K562 (cell line): ENCODE measurements around the gene MKS1. TPM values are rescaled to one million over a fixed set of nuclear protein-coding genes. Genes with fewer than 3 reads are reported as not detected.

Experiments used
- ATF1 ChIP-seq, 2 experiments: fragments of 450-650 bp in 1 of 2; IDR thresholded peaks; 2 replicates each; pipeline ENCODE4 v1.6.1; 2016; ENCODE audit warnings: missing compliant biosample characterization in 1 of 2, missing genetic modification characterization in 1 of 2
- CTBP1 ChIP-seq: fragments of 450-650 bp; IDR thresholded peaks from 2 replicates; pipeline ENCODE4 v1.6.1; 2016; ENCODE audit warnings: borderline replicate concordance
- ERF ChIP-seq: fragments of 450-650 bp; formaldehyde crosslinking; IDR thresholded peaks from 2 replicates; pipeline ENCODE4 v1.4.0; 2020; ENCODE audit warnings: mild to moderate bottlenecking, mixed read lengths
- JUN ChIP-seq, 2 experiments: sonication (generic) in 1 of 2; formaldehyde crosslinking in 1 of 2; IDR thresholded peaks; 2 replicates each; pipeline versions ENCODE4 v1.6.1 to v1.8.0; 2012 to 2022; ENCODE audit warnings: borderline replicate concordance in 2 of 2, mild to moderate bottlenecking in 2 of 2, improper control_type of control experiment in 1 of 2, low read depth in 1 of 2, low read length in 1 of 2, missing genetic modification reagents in 1 of 2
- RAD21 ChIP-seq, 2 experiments: fragments of 250-450 bp in 1 of 2; fragments of 450-650 bp in 1 of 2; sonication (Bioruptor Pico) in 1 of 2; formaldehyde crosslinking in 1 of 2; IDR thresholded peaks in 1 of 2; conservative IDR thresholded peaks in 1 of 2; 2 replicates each; pipeline versions ENCODE4 v1.4.0 to v1.8.0; 2020 to 2022; ENCODE audit warnings: mild to moderate bottlenecking in 2 of 2, moderate library complexity in 1 of 2
- SPI1 ChIP-seq: IDR thresholded peaks from 2 replicates; pipeline ENCODE4 v1.6.1; 2011; ENCODE audit warnings: low read depth, low read length, control low read depth, borderline replicate concordance
- SREBF2 ChIP-seq: sonication (generic); formaldehyde crosslinking; IDR thresholded peaks from 2 replicates; pipeline ENCODE4 v1.4.0; 2020; ENCODE audit warnings: mild to moderate bottlenecking, missing genetic modification reagents
- ZBTB7A ChIP-seq: IDR thresholded peaks from 2 replicates; pipeline ENCODE4 v1.6.1; 2011; ENCODE audit warnings: low read depth, mild to moderate bottlenecking, low read length, moderate library complexity, borderline replicate concordance; ENCODE audit not compliant: control insufficient read depth
- ZNF174 ChIP-seq: fragments of 250-450 bp; sonication (Bioruptor Pico); IDR thresholded peaks from 2 replicates; pipeline ENCODE4 v1.4.0; 2020; ENCODE audit warnings: mild to moderate bottlenecking
- ZNF253 ChIP-seq: fragments of 250-450 bp; sonication (Bioruptor Pico); conservative IDR thresholded peaks from 2 replicates; pipeline ENCODE4 v1.6.1; 2021; ENCODE audit warnings: mild to moderate bottlenecking
- ZNF347 ChIP-seq: fragments of 450-650 bp; formaldehyde crosslinking; IDR thresholded peaks from 2 replicates; pipeline ENCODE4 v1.4.0; 2020; ENCODE audit warnings: low read depth, mild to moderate bottlenecking, moderate library complexity
- ZNF551 ChIP-seq: fragments of 250-450 bp; sonication (Bioruptor Pico); IDR thresholded peaks from 2 replicates; pipeline ENCODE4 v1.5.0; 2021; ENCODE audit warnings: mild to moderate bottlenecking, moderate library complexity
- ZNF609 ChIP-seq: sonication (generic); formaldehyde crosslinking; IDR thresholded peaks from 2 replicates; pipeline ENCODE4 v1.8.1; 2023; ENCODE audit warnings: missing genetic modification reagents, mild to moderate bottlenecking, borderline replicate concordance
- ZNF699 ChIP-seq: fragments of 250-450 bp; sonication (Bioruptor Pico); IDR thresholded peaks from 2 replicates; pipeline ENCODE4 v1.8.0; 2021; ENCODE audit warnings: mild to moderate bottlenecking, moderate library complexity; ENCODE audit not compliant: insufficient replicate concordance
- ZNF830 ChIP-seq: fragments of 250-450 bp; sonication (Bioruptor Pico); IDR thresholded peaks from 2 replicates; pipeline ENCODE4 v1.5.0; 2021; ENCODE audit warnings: mild to moderate bottlenecking
- polyA plus RNA-seq, 8 experiments: library from polyadenylated mRNA; depleted of rRNA in 4 of 8; stranded (reverse) in 5 of 8; unstranded in 3 of 8; fragments of >200 nt; fragmentation: Nextera tagmentation in 2 of 8; fragmentation: Illumina TruSeq in 1 of 8; extraction: Ambion mirVana in 2 of 8; extraction: Trizol in 1 of 8; gene quantifications; 2 replicates each; pipeline versions ENCODE4 v1.2.1 to v1.2.3, GENCODE V29; 2011 to 2014; ENCODE audit warnings: inconsistent platforms in 1 of 8, missing spikeins in 1 of 8
- total RNA-seq, 7 experiments: library from RNA; depleted of rRNA in 6 of 7; stranded (reverse); fragments of >200 nt in 6 of 7; fragmentation: Illumina TruSeq in 2 of 7; extraction: Trizol in 2 of 7; gene quantifications; 2 replicates each; pipeline versions ENCODE4 v1.2.1 to v1.2.3, GENCODE V29; 2011 to 2021; ENCODE audit warnings: low replicate concordance in 1 of 7
- TF ChIP-seq, protein P1 (sequence below), 2 experiments: fragments of 150-350 bp in 1 of 2; IDR thresholded peaks; 2 replicates each; pipeline ENCODE4 v1.6.1; 2012 to 2016; ENCODE audit warnings: low read depth in 2 of 2, low read length in 2 of 2, mild to moderate bottlenecking in 1 of 2, moderate library complexity in 1 of 2
- TF ChIP-seq, protein P2 (sequence below): fragments of 450-650 bp; conservative IDR thresholded peaks from 2 replicates; pipeline ENCODE4 v1.6.1; 2016; ENCODE audit warnings: missing genetic modification characterization, low read depth, mild to moderate bottlenecking, control low read depth, missing compliant biosample characterization

The MKS1 gene
- total and polyA plus RNA-seq, 9 of the 15 experiments (the other 6 are each of a cell fraction or from before 2014, with no cell fraction given) = 16.3 to 31.0 (median 25.9) TPM

GRCh38 chr17:58232707-58233156 lies 13.7 kb upstream of the MKS1 start (continued):
- TF ChIP-seq, protein P1, sequence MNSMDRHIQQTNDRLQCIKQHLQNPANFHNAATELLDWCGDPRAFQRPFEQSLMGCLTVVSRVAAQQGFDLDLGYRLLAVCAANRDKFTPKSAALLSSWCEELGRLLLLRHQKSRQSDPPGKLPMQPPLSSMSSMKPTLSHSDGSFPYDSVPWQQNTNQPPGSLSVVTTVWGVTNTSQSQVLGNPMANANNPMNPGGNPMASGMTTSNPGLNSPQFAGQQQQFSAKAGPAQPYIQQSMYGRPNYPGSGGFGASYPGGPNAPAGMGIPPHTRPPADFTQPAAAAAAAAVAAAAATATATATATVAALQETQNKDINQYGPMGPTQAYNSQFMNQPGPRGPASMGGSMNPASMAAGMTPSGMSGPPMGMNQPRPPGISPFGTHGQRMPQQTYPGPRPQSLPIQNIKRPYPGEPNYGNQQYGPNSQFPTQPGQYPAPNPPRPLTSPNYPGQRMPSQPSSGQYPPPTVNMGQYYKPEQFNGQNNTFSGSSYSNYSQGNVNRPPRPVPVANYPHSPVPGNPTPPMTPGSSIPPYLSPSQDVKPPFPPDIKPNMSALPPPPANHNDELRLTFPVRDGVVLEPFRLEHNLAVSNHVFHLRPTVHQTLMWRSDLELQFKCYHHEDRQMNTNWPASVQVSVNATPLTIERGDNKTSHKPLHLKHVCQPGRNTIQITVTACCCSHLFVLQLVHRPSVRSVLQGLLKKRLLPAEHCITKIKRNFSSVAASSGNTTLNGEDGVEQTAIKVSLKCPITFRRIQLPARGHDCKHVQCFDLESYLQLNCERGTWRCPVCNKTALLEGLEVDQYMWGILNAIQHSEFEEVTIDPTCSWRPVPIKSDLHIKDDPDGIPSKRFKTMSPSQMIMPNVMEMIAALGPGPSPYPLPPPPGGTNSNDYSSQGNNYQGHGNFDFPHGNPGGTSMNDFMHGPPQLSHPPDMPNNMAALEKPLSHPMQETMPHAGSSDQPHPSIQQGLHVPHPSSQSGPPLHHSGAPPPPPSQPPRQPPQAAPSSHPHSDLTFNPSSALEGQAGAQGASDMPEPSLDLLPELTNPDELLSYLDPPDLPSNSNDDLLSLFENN (IDR thresholded peaks at IDR 0.05; ENCODE audit: low read depth in 2 of 2, low read length in 2 of 2) = no peak
- TF ChIP-seq ZNF174 (CRISPR knock-in tag) (no peak), ZNF253 (CRISPR knock-in tag) (no peak), SREBF2 (CRISPR knock-in tag) (no peak), ZBTB7A (no peak), JUN (IDR thresholded peaks at IDR 0.05; ENCODE audit: borderline replicate concordance, low read depth, low read length) (peak; percentile 25; the same call in 1 of the 2 replicates), JUN (CRISPR knock-in tag; IDR thresholded peaks at IDR 0.05; ENCODE audit: borderline replicate concordance) (no peak), ATF1 (CRISPR knock-in tag; IDR thresholded peaks at IDR 0.05) (no peak), ATF1 (tag; IDR thresholded peaks at IDR 0.05) (peak; percentile 82), ZNF347 (CRISPR knock-in tag) (no peak), RAD21 (CRISPR knock-in tag; conservative IDR thresholded peaks at IDR 0.05 in 1 of 2, IDR thresholded peaks at IDR 0.05 in 1 of 2) (peak in 1 of 2 experiments; percentile 24; a peak in 1 of 4 replicates), ZNF830 (CRISPR knock-in tag) (no peak), ZNF551 (no peak), CTBP1 (peak; percentile 88), ZNF699 (CRISPR knock-in tag) (no peak), ZNF609 (no peak), SPI1 (peak; percentile 61; the same call in 1 of the 2 replicates), ERF (CRISPR knock-in tag) (0 out of 2 replicates have a peak, but pooled peaks have one; percentile 14)
- TF ChIP-seq, protein P2, sequence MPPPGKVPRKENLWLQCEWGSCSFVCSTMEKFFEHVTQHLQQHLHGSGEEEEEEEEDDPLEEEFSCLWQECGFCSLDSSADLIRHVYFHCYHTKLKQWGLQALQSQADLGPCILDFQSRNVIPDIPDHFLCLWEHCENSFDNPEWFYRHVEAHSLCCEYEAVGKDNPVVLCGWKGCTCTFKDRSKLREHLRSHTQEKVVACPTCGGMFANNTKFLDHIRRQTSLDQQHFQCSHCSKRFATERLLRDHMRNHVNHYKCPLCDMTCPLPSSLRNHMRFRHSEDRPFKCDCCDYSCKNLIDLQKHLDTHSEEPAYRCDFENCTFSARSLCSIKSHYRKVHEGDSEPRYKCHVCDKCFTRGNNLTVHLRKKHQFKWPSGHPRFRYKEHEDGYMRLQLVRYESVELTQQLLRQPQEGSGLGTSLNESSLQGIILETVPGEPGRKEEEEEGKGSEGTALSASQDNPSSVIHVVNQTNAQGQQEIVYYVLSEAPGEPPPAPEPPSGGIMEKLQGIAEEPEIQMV (tag) = no peak
